Stimulated activated CD8-positive, alpha-beta memory T cell treated with anti-CD3 and anti-CD28 coated beads, Interleukin-12 subunit alpha, Interleukin-12 subunit beta, amount 100 ng/mL, for 1 hour (primary cell): ENCODE data around the gene SLC17A9.

Source experiments
- DNase-seq: peaks from one replicate; pipeline ENCODE4 v3.0.0-alpha.2; 2020; ENCODE audit warnings: low read depth

SLC17A9 gene

GRCh38 chr20:63005365-63005861 is 52.9 kb downstream of the SLC17A9 start:
- no peak for DNase-seq

DNA sequence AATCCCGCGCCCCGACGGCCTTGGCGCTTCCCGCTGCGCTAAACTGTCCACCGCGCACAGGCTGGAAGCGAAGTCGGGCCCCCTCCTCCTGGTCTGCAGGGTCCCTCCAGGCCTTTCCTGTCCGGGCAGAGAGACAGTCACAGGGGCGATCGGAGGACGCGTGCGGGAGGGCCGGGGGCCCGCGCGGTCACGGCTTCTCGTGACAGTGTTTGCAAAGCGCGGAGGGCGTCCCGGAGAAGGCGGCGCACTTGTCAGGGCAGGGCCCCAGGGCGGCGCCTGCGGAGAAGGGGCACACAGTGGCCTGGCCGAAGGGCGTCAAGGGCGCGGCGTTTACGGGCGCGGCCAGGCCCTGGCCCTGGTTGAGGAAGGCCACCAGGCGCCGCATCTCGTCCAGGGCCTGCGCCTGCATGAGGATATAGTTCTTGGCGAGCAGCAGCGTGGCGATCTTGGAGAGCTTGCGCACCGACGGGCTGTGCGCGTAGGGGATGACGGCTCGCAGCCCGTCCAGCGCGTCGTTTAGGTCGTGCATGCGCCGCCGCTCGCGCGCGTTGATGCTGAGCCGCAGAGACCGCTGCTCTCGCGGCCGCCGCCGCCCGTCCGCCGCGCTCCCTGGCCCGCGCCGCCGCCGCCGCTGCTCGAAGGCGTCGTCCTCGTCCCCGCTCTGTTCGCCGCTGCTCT is 53.5 kb downstream of the SLC17A9 start:
- no peak for DNase-seq

GRCh38 chr20:63006540-63007359 is 54.2 kb downstream of the SLC17A9 start, which contains the start of gene BHLHE23:
TSS of gene BHLHE23 (minus strand) at chr20:63006964. CDS start at chr20:63006774, 190 bp downstream.
- DNase-seq, result no peak

DNA sequence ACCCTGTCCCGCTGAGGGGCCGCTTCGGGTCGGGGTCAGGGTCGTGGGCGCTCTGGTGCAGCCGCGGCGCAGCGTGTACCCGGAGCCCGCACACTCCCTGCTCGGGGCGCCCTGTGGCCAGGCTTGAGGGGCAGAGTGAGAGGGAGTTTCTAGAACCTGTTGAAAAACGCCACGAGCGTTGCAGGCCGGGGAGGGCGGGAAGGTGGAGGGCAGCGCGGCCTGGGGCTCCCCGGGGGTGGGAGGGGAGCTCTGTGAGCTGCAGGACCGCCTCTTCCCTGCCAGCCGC is 54.8 kb downstream of the SLC17A9 start:
- no peak for DNase-seq

DNA sequence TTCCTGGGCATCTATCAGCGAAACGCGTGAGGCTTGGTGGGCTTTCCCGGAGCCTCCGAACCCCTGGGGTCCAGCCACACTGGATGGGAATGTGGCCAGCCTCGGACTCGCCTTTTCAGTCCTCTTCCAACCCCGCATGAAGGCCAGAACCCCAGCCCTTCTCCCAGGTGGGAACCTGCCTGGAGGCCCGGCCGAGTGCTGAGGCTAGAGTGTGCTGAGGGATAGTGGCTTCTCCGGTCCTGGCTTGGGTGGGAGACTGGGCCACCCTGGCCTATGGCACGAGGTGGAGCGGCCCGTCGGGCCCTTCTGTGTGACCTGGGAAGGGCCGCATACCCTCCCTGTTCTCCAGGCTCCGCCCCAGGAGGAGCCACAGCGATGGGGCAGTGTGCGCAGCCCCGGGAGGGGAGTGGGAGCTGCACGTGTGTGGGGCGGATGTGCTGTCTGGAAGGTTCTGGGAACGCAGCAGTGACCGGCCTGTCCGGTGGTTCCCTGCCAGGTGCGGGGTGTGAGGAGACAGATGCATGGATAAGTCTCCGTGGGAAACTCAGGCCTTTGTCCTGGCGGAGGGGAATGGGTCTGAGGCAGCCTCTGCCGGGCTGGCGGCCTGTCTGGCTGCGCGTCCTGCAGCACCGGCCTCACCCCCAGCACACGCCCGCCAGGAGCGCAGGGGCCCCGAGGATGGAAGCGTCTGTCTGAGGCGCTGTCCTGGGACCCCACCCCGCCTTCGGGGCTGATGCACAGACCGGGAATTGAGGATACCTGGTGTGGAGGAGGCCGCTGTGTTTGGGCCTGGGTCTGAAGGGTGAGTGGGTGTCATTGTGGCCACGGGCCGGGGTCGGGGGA is 55.4 kb downstream of the SLC17A9 start:
- no peak for DNase-seq

GRCh38 chr20:63008541-63009044 is 56.1 kb downstream of the SLC17A9 start:
- DNase-seq, result no peak

- peak; percentile 76 for DNase-seq
Observed at GRCh38 chr20:63009045-63009961, 56.8 kb downstream of the SLC17A9 start.

- DNase-seq, result peak; percentile 59
Observed at GRCh38 chr20:63009988-63010769, 57.7 kb downstream of the SLC17A9 start.

DNA sequence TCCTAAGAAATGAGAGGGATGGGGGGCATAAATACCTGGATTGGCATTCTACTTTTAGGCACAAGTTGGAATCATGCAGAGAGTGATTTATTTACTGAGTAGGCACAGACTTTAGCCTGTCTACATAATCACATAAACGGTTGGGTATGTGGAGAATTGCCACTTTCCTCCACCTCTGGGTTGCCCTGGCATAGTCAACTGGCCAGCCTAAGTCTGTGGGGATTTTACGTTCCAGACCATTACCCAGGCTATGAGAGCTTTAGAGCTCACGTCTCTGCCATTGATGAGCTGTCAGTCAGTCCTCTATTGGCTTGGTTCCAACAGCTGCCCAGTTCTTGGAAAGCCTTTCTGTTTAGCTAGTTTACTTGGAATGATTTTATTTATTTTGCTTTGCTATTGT is 59.3 kb downstream of the SLC17A9 start:
- no peak for DNase-seq

DNA sequence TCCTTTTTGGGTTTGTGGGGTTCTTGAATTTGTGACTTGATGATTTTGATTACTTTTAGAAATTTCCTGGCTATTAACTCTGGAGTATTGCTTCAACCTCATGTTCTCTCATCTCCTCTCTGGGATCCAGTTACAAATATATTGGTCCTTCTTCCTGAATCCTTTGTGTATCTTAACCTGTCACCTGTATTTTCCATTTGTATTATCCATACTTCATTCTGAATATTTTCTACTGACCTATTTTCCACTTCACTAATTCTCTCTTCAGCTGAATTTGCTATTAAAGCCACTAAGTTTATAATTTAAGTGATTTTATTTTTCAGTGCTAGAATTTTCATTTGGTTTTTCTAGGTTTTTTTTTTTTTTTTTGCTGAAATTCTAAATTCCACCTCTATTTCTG is 60.7 kb downstream of the SLC17A9 start:
- no peak for DNase-seq

DNA sequence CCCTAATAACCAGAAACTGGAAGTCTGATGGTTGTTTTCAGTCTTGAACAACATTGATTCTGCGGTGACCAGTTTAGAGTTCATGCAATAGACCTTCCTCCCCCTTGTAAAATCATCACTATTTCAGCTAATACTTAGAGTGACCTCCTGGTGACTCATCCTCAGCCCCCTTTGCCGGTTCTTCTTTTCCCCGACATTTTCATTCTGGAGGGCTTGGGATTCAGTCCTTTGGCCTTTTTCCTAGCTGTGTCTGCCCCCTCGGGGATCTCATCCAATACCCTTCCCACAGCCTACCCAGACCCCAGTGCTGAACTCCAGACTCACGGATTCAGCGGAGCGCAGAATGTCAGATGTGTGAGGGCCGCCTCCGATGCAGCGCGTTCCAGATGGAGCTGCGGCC is 61.8 kb downstream of the SLC17A9 start:
- no peak for DNase-seq

- DNase-seq, result no peak
Observed at GRCh38 chr20:63014710-63015109, 62.2 kb downstream of the SLC17A9 start.

DNA sequence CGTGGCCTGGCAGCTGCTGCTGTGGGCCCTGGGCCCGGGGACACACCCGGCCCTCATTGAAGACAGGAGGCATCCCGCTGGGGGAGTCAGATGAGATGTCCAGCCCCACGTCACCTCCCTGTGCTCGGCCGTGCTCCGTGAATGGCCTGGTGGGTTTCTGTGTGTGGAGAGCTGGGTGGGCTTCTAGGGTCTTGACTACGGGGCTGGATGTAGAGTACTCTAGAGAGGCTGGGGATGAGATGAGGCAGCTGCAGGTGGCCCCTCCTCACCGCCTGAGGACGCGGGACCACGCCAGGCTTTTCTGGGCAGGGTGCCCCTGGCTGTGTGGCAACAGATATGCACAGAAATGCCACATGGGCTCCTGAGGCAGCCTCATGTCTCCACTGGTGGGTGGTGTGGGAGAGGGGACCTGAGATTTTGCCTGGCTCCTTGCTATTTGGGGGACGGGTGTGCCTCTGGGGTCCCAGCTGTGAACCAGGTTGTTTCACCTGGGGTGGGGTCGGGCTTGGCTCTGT is 62.7 kb downstream of the SLC17A9 start:
- no peak for DNase-seq

- DNase-seq, result no peak
Observed at GRCh38 chr20:63015662-63016361, 63.3 kb downstream of the SLC17A9 start.

DNA sequence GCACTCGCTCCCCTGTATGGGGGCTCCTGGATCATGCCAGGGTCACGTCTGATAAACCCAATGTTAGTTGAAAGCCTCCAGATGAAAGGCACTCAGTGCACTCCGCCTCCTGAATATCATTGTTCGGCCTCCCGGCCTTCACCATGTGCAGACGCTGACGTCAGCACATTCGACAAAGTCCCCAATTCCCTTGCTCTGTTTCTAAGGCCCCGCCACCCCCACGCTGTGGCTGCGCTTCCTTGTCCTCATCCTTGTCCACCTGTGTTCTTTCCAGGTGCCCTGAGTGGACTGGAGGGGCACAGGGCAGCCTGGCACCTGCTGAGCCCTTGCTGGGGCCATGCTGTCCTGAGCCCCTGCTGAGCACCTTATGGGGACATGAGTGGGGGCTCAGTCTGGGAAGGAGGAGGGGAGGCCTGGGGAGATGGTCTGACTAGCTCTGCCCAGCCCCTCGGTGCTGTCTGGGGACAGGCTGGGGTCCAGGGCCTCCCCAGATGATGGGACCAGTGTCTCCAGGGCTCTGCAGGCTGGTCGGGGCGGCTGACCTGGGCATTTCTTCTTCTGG is 64.1 kb downstream of the SLC17A9 start:
- no peak for DNase-seq

GRCh38 chr20:63017076-63017825 is 64.7 kb downstream of the SLC17A9 start:
- DNase-seq, result no peak

DNA sequence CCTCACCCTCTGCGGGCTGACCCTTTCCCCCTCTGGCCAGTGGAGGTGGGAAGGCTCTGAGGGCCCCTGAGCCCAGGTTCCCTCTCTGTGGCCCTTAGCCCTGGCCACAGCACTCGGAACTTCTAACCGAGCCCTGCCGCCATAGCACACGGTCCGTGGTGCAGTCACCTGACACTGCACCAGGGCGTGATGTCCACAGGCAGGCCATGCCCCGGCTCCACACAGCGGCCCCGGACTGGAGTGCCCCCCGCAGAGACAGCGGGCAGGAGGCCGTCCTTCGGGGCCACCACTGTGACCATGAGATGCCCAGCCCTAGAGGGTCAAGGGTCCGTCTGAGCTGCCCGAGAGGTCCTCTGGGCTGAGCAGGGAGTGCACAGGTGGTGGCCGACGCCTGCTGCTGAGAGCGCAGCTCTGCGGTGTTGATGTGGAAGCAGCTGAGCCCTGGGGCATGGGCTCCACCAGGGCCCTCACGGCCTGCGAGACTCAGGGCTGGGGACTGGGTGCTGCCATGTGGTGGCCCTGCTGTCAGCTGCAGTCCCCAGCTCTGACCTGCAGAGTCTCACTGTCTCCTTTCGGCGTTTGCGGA is 65.4 kb downstream of the SLC17A9 start:
- DNase-seq, result no peak
